Measurements from ENCODE around the gene HIVEP2.

GRCh38 chr6:142902636-142903053, 42.3 kb downstream of the HIVEP2 start:
- TF ChIP-seq EZH2 (IDR thresholded peaks at IDR 0.05; ENCODE audit: low read length, missing control alignments): no peak
- TF ChIP-seq, protein P1, sequence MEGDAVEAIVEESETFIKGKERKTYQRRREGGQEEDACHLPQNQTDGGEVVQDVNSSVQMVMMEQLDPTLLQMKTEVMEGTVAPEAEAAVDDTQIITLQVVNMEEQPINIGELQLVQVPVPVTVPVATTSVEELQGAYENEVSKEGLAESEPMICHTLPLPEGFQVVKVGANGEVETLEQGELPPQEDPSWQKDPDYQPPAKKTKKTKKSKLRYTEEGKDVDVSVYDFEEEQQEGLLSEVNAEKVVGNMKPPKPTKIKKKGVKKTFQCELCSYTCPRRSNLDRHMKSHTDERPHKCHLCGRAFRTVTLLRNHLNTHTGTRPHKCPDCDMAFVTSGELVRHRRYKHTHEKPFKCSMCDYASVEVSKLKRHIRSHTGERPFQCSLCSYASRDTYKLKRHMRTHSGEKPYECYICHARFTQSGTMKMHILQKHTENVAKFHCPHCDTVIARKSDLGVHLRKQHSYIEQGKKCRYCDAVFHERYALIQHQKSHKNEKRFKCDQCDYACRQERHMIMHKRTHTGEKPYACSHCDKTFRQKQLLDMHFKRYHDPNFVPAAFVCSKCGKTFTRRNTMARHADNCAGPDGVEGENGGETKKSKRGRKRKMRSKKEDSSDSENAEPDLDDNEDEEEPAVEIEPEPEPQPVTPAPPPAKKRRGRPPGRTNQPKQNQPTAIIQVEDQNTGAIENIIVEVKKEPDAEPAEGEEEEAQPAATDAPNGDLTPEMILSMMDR (conservative IDR thresholded peaks at IDR 0.05 in 1 of 2, IDR thresholded peaks at IDR 0.05 in 1 of 2; ENCODE audit: low read depth in 1 of 2, low read length in 2 of 2): no peak

All from fibroblast of lung (primary cell).